Common myeloid progenitor, CD34-positive (primary cell): ENCODE measurements around the gene SUMF2.
A peak's percentile ranks its signal among the peaks of the same experiment; 100 is the strongest.
"Not testable (repeated sequence)": the region's sequence is repeated elsewhere in the genome, so short reads cannot be mapped to it uniquely, and the experiment has no call there.

Source experiments
- CTCF ChIA-PET: fragments of 350-600 bp; sonication (Branson Sonifier 250); formaldehyde crosslinking; loops from one replicate; lab custom pipeline; 2021; ENCODE audit warnings: antibody characterized with exemption; lab: Charles Lee
- POLR2A ChIA-PET: fragments of 350-600 bp; sonication (Branson Sonifier 250); formaldehyde crosslinking; loops from one replicate; lab custom pipeline; 2021; ENCODE audit warnings: antibody characterized with exemption; lab: Charles Lee
- DNase-seq, 3 donors: peaks; one replicate each; pipeline versions ENCODE4 v3.0.0 to v3.0.0-alpha.2; 2013
- H3K27ac ChIP-seq, 2 experiments: 1 replicate in 1 of 2; 2 replicates in 1 of 2; pipeline ENCODE4 v1.7.0; 2013; ENCODE audit warnings: inconsistent platforms in 2 of 2, low read length in 2 of 2, mild to moderate bottlenecking in 2 of 2, low read depth in 1 of 2, moderate library complexity in 1 of 2; ENCODE audit not compliant: severe bottlenecking in 2 of 2, insufficient read depth in 1 of 2, poor library complexity in 1 of 2
- H3K27me3 ChIP-seq, 5 experiments: replicated peaks in 2 of 5; 1 replicate in 3 of 5; 2 replicates in 2 of 5; pipeline versions ENCODE4 v1.6.1 to v1.7.0; 2013; ENCODE audit warnings: low read length in 4 of 5, mild to moderate bottlenecking in 2 of 5, moderate library complexity in 2 of 5, inconsistent platforms in 1 of 5; ENCODE audit not compliant: insufficient read depth in 5 of 5, control insufficient read depth in 4 of 5
- H3K36me3 ChIP-seq, 4 experiments: 1 replicate in 2 of 4; 2 replicates in 2 of 4; pipeline versions ENCODE4 v1.6.1 to v1.7.0; 2013; ENCODE audit warnings: low read length in 3 of 4, control low read depth in 1 of 4, mild to moderate bottlenecking in 1 of 4; ENCODE audit not compliant: control insufficient read depth in 4 of 4, insufficient read depth in 4 of 4
- H3K4me1 ChIP-seq, 4 experiments: 1 replicate in 3 of 4; 2 replicates in 1 of 4; pipeline versions ENCODE4 v1.6.1 to v1.7.1; 2013; ENCODE audit warnings: low read length in 3 of 4, mild to moderate bottlenecking in 3 of 4, control low read depth in 1 of 4, inconsistent platforms in 1 of 4, moderate library complexity in 1 of 4; ENCODE audit not compliant: control insufficient read depth in 4 of 4, insufficient read depth in 4 of 4; ENCODE audit errors: control extremely low read depth in 1 of 4
- H3K4me3 ChIP-seq, 7 experiments: 1 replicate in 4 of 7; 2 replicates in 3 of 7; pipeline versions ENCODE4 v1.5.1 to v1.7.0; 2013; ENCODE audit warnings: mild to moderate bottlenecking in 7 of 7, low read length in 6 of 7, moderate library complexity in 6 of 7, inconsistent platforms in 2 of 7, low read depth in 2 of 7, control low read depth in 1 of 7; ENCODE audit not compliant: insufficient read depth in 4 of 7, control insufficient read depth in 1 of 7; ENCODE audit errors: extremely low read depth in 1 of 7
- H3K9me3 ChIP-seq, 5 experiments: 1 replicate in 4 of 5; 2 replicates in 1 of 5; pipeline versions ENCODE4 v1.6.1 to v1.7.1; 2013; ENCODE audit warnings: low read length in 4 of 5, mild to moderate bottlenecking in 2 of 5, inconsistent platforms in 1 of 5, low read depth in 1 of 5, moderate library complexity in 1 of 5; ENCODE audit not compliant: control insufficient read depth in 4 of 5, insufficient read depth in 2 of 5; ENCODE audit errors: control extremely low read depth in 1 of 5
- WGBS: methylation state at CpG from one replicate; pipeline ENCODE4 v1.1.5; 2013; ENCODE audit not compliant: insufficient coverage; 5-methylcytosine and 5-hydroxymethylcytosine counted together

The SUMF2 gene

DNA sequence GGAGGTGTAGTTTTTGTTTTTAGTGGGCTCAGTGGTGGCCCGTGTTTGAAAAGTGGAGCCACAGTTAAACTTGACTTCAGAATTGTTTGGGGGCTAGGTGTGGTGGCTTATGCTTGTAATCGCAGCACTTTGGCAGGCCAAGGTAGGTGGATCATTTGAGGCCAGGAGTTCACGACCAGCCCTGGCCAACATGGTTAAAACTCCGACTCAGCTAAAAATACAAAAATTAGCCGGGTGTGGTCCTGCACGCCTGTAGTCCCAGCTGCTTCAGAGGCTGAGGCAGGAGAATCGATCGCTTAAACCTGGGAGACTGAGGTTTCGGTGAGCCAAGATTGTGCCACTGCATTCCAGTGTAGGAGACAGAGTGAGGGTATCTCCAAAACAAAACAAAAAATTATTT lies 10.7 kb upstream of the SUMF2 start:
- H3K27ac ChIP-seq: peak overlapping the region in 1 of 2 experiments; percentile 91
- peaks cover 11 to 49% (median 30%) of the 10 kb centered on the region in 4 experiments for H3K36me3 ChIP-seq
- no peaks in the 10 kb centered on the region for H3K9me3 ChIP-seq
- H3K4me1 ChIP-seq: peaks cover 5 to 34% (median 21%) of the 10 kb centered on the region in 4 experiments
- 93% methylated on average over 7 of the region's 9 CpGs for WGBS
- POLR2A ChIA-PET: interaction anchor here (0.9 kb wide), 1 partner anchor 12 kb away, joined by 4 read pairs; no protein-coding TSS in a partner anchor
- H3K4me3 ChIP-seq: no peak overlapping the region
- no peaks in the 10 kb centered on the region for H3K27me3 ChIP-seq
- DNase-seq: no peak
- CTCF ChIA-PET: interaction anchor here (1.6 to 2.9 kb wide), 2 partner anchors 12 to 20 kb away, joined by 4 to 13 read pairs; partner anchors contain the start of gene SUMF2

DNA sequence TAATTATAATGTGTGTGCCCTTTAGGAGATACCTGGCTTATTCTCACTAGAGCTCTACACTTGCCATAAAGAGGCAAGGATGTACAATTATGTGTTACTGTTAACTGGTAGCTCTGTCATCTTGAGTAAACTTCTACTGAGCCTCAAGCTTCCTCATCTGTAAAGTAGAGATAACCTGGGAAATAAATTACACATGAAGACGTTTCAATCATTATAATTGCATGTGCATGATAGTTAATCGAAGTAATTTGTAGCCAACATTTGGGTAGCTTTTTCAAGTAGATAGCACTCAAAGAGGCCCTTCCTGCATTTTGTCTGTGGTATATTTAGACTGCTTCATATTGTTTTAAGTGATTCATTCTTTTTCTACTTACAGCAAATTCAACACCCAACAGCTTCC lies 10.1 kb upstream of the SUMF2 start:
- DNase-seq: no peak
- no CpG with 5 or more reads among the region's 2 CpGs for WGBS
- POLR2A ChIA-PET: interaction anchor here (0.6 kb wide), 1 partner anchor 48 kb away, joined by 4 read pairs; no protein-coding TSS in a partner anchor
- Histone ChIP-seq H3K36me3 (peaks cover 13 to 55% (median 35%) of the 10 kb centered on the region in 4 experiments), H3K4me1 (peaks cover 5 to 34% (median 21%) of the 10 kb centered on the region in 4 experiments), H3K27ac (no peak overlapping the region), H3K27me3 (no peaks in the 10 kb centered on the region), H3K4me3 (peak overlapping the region in 1 of 7 experiments; percentile 6), H3K9me3 (no peaks in the 10 kb centered on the region)
- CTCF ChIA-PET: interaction anchor here (1.6 to 2.9 kb wide), 2 partner anchors 11 to 19 kb away, joined by 4 to 13 read pairs; partner anchors contain the start of gene SUMF2

GRCh38 chr7:56062382-56062781 lies 1.7 kb upstream of the SUMF2 start:
- Histone ChIP-seq H3K4me3 (peak overlapping the region in 1 of 7 experiments; percentile 13), H3K36me3 (peaks cover 12 to 60% (median 29%) of the 10 kb centered on the region in 4 experiments), H3K4me1 (peaks cover 6 to 28% (median 14%) of the 10 kb centered on the region in 4 experiments), H3K27me3 (no peaks in the 10 kb centered on the region), H3K9me3 (no peaks in the 10 kb centered on the region), H3K27ac (peak overlapping the region in 1 of 2 experiments; percentile 60)
- ChIA-PET POLR2A (no interaction called here), CTCF (interaction anchor here (0.7 to 2.2 kb wide), 5 partner anchors 11 to 68 kb away, joined by 3 to 9 read pairs (median 6); partner anchors contain the start of genes CCT6A and PSPH)
- DNase-seq: peak in 2 of 3 donors; percentile 38 to 59
- 64% methylated on average over 1 of the region's 2 CpGs for WGBS

DNA sequence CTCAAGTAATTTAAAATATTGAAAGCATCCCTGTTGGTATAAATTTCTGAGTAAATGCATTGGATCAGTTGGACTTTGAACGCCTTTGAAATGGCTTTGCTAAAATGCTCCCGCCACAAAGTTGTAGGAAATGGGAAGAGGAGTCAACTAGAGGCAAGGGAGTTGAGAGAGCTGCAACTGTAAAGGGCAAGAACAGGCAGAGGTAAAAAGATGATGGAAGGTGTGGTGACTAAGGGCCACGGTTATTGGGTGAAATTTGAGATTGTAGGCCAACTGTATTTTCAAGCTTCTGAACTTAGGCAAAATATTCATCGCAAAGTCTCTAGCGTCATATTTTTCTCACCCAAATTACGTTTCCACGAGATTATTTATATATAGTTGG lies 595 bp upstream of the SUMF2 start:
- H3K4me1 ChIP-seq: peaks cover 6 to 28% (median 14%) of the 10 kb centered on the region in 4 experiments
- WGBS: 97% methylated on average over 3 of the region's 7 CpGs
- no peak for DNase-seq
- H3K9me3 ChIP-seq: no peaks in the 10 kb centered on the region
- H3K27ac ChIP-seq: peak overlapping the region; percentile 42 to 80
- CTCF ChIA-PET: interaction anchor here (0.9 to 2.3 kb wide), 4 partner anchors 13 to 694 kb away, joined by 3 to 7 read pairs (median 5); partner anchors contain the start of genes CCT6A and PSPH
- peaks cover 10 to 50% (median 26%) of the 10 kb centered on the region in 4 experiments for H3K36me3 ChIP-seq
- peak overlapping the region in 5 of 7 experiments; percentile 83 to 97 (median 92) for H3K4me3 ChIP-seq
- POLR2A ChIA-PET: interaction anchor here (1.9 kb wide), 1 partner anchor 12 kb away, joined by 10 read pairs; the partner anchor contains the start of genes CCT6A and PSPH
- no peaks in the 10 kb centered on the region for H3K27me3 ChIP-seq

GRCh38 chr7:56066376-56066775 lies 2.3 kb downstream of the SUMF2 start:
- POLR2A ChIA-PET, H3K9me3 ChIP-seq, DNase-seq, H3K27ac ChIP-seq, H3K27me3 ChIP-seq, H3K4me3 ChIP-seq: not testable (repeated sequence)
- H3K36me3 ChIP-seq: peaks cover 0 to 36% (median 24%) of the 10 kb centered on the region in 4 experiments
- over 99% methylated on average over 9 of the region's 13 CpGs for WGBS
- CTCF ChIA-PET: interaction anchor here (1.4 to 4.1 kb wide), 3 partner anchors 8 to 40 kb away, joined by 3 to 23 read pairs (median 13); partner anchors contain the start of gene CHCHD2
- H3K4me1 ChIP-seq: peaks cover 6 to 23% (median 14%) of the 10 kb centered on the region in 4 experiments

DNA sequence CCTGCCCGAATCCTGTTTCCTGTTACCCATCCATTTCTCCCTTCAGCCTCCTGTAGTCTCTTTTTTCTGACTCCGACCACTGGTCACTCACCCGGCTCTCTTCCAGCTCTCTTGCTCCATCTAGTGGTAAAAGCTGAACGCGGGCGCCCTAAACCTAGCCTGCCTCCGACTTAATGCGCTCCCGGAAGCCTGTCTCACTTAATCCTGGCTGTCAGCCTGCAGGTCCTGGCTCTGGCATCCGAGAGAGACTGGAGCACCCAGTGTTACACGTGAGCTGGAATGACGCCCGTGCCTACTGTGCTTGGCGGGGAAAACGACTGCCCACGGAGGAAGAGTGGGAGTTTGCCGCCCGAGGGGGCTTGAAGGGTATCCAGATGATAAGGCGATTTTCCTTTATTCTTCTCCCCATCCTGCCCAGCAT lies 10.3 kb downstream of the SUMF2 start:
- Histone ChIP-seq H3K4me1 (peaks cover 0 to 4% (median 1%) of the 10 kb centered on the region in 4 experiments), H3K27me3 (no peaks in the 10 kb centered on the region), H3K4me3 (no peak overlapping the region), H3K27ac (no peak overlapping the region), H3K9me3 (no peaks in the 10 kb centered on the region), H3K36me3 (peaks cover 13 to 44% (median 29%) of the 10 kb centered on the region in 4 experiments)
- DNase-seq: peak; percentile 58 to 77 (median 70)
- WGBS: 31% methylated on average over 19 of the region's 19 CpGs
- CTCF ChIA-PET: interaction anchor here (1.4 to 7.3 kb wide), 13 partner anchors 9 to 433 kb away, joined by 4 to 123 read pairs (median 9); partner anchors contain the start of genes CHCHD2, PHKG1 and SUMF2
- POLR2A ChIA-PET: interaction anchor here (0.6 kb wide), 1 partner anchor 485 kb away, joined by 3 read pairs; no protein-coding TSS in a partner anchor
